Neural cell (in vitro differentiated cells): ENCODE measurements around the gene MEA1. TPM values are rescaled to one million over a fixed set of nuclear protein-coding genes. Genes with fewer than 3 reads are reported as not detected.

Experiments used
- H2AFZ ChIP-seq: fragments of 200-600, 300-800 bp; sonication (generic), shearing (Covaris generic); 2 replicates; pipeline ENCODE4 v1.6.0; 2014; ENCODE audit warnings: low read depth, mild to moderate bottlenecking, antibody characterized with exemption, low read length, moderate library complexity
- H3F3A ChIP-seq: fragments of 200-600 bp; shearing (Covaris generic); 2 replicates; pipeline ENCODE4 v1.6.1; 2016; ENCODE audit warnings: mild to moderate bottlenecking, moderate library complexity, mixed read lengths, antibody characterized with exemption, low read length; ENCODE audit not compliant: insufficient read depth, poor library complexity, severe bottlenecking
- H3K27ac ChIP-seq: fragments of 200-600, 300-800 bp; sonication (generic), shearing (Covaris generic); 2 replicates; pipeline ENCODE4 v1.5.1; 2014; ENCODE audit warnings: mild to moderate bottlenecking, low read length, moderate library complexity
- H3K27me3 ChIP-seq: fragments of 300-800, 200-600 bp; sonication (generic), shearing (Covaris generic); 2 replicates; pipeline ENCODE4 v1.6.0; 2014; ENCODE audit warnings: mild to moderate bottlenecking, low read depth, low read length, moderate library complexity; ENCODE audit not compliant: insufficient read depth
- H3K36me3 ChIP-seq: fragments of 300-800, 200-600 bp; sonication (generic), shearing (Covaris generic); 2 replicates; pipeline ENCODE4 v1.5.1; 2014; ENCODE audit warnings: mild to moderate bottlenecking, antibody characterized with exemption, low read length, moderate library complexity; ENCODE audit not compliant: insufficient read depth
- H3K4me2 ChIP-seq: fragments of 300-800, 200-600 bp; sonication (generic), shearing (Covaris generic); 2 replicates; pipeline ENCODE4 v1.6.0; 2014; ENCODE audit warnings: mild to moderate bottlenecking, low read length
- H3K4me3 ChIP-seq: fragments of 300-800, 200-600 bp; sonication (generic), shearing (Covaris generic); 2 replicates; pipeline ENCODE4 v1.5.1; 2014; ENCODE audit warnings: mild to moderate bottlenecking, low read length, moderate library complexity
- H3K79me2 ChIP-seq: fragments of 200-600 bp; shearing (Covaris generic); replicated peaks from 2 replicates; pipeline ENCODE4 v1.6.0; 2014; ENCODE audit warnings: mild to moderate bottlenecking, low read length, moderate library complexity; ENCODE audit not compliant: insufficient read depth
- H3K9ac ChIP-seq: fragments of 300-800, 200-600 bp; sonication (generic), shearing (Covaris generic); 2 replicates; pipeline ENCODE4 v1.6.1; 2016; ENCODE audit warnings: mild to moderate bottlenecking, low read length, mixed read lengths
- H3K9me2 ChIP-seq: fragments of 200-600 bp; shearing (Covaris generic); 2 replicates; pipeline ENCODE4 v1.6.1; 2016; ENCODE audit warnings: mild to moderate bottlenecking, low read length, mixed read lengths; ENCODE audit not compliant: insufficient read depth
- H3K9me3 ChIP-seq: fragments of 200-600, 300-800 bp; sonication (generic), shearing (Covaris generic); 2 replicates; pipeline ENCODE4 v1.6.1; 2016; ENCODE audit warnings: mild to moderate bottlenecking, mixed run types, low read length, moderate library complexity, mixed read lengths
- H4K20me1 ChIP-seq: fragments of 200-600 bp; shearing (Covaris generic); 2 replicates; pipeline ENCODE4 v1.6.1; 2016; ENCODE audit warnings: mild to moderate bottlenecking, mixed run types; ENCODE audit not compliant: insufficient read depth
- EP300 ChIP-seq: fragments of 450-650 bp; conservative IDR thresholded peaks from 2 replicates; pipeline ENCODE4 v1.6.1; 2014; ENCODE audit warnings: antibody characterized with exemption, mild to moderate bottlenecking, moderate library complexity; ENCODE audit not compliant: poor library complexity, severe bottlenecking
- EZH2 ChIP-seq: fragments of 200-600, 300-800 bp; shearing (Covaris generic), sonication (generic); IDR thresholded peaks from 2 replicates; pipeline ENCODE4 v1.6.1; 2014; ENCODE audit warnings: antibody characterized with exemption, low read length, borderline replicate concordance, mild to moderate bottlenecking; ENCODE audit not compliant: insufficient read depth, poor library complexity, severe bottlenecking
- MXI1 ChIP-seq: fragments of 450-650 bp; conservative IDR thresholded peaks from 2 replicates; pipeline ENCODE4 v1.6.1; 2014; ENCODE audit warnings: antibody characterized with exemption, mild to moderate bottlenecking; ENCODE audit not compliant: poor library complexity, severe bottlenecking
- POLR2AphosphoS5 ChIP-seq: IDR thresholded peaks from 2 replicates; pipeline ENCODE4 v1.6.1; 2012
- RAD21 ChIP-seq: fragments of 450-650 bp; conservative IDR thresholded peaks from 2 replicates; pipeline ENCODE4 v1.6.1; 2014; ENCODE audit warnings: antibody characterized with exemption, mild to moderate bottlenecking, moderate library complexity
- SMC3 ChIP-seq: fragments of 450-650 bp; conservative IDR thresholded peaks from 2 replicates; pipeline ENCODE4 v1.6.1; 2014; ENCODE audit warnings: antibody characterized with exemption, mild to moderate bottlenecking, moderate library complexity; ENCODE audit not compliant: poor library complexity
- TAF1 ChIP-seq: IDR thresholded peaks from 2 replicates; pipeline ENCODE4 v1.6.1; 2012; ENCODE audit warnings: low read depth
- polyA plus RNA-seq: library from polyadenylated mRNA; depleted of rRNA; stranded (reverse); fragments of >200 nt; gene quantifications from 2 replicates; pipeline ENCODE4 v1.2.3, GENCODE V29; 2014
- TF ChIP-seq, protein P1 (sequence below): fragments of 450-650 bp; IDR thresholded peaks from 2 replicates; pipeline ENCODE4 v1.5.1; 2014; ENCODE audit warnings: antibody characterized with exemption, mild to moderate bottlenecking, moderate library complexity; ENCODE audit not compliant: poor library complexity, severe bottlenecking
- TF ChIP-seq, protein P2 (sequence below): IDR thresholded peaks from 2 replicates; pipeline ENCODE4 v1.6.1; 2012; ENCODE audit warnings: borderline replicate concordance

The MEA1 gene
- polyA plus RNA-seq, 1 donor from 2014 or later: 119 TPM

DNA sequence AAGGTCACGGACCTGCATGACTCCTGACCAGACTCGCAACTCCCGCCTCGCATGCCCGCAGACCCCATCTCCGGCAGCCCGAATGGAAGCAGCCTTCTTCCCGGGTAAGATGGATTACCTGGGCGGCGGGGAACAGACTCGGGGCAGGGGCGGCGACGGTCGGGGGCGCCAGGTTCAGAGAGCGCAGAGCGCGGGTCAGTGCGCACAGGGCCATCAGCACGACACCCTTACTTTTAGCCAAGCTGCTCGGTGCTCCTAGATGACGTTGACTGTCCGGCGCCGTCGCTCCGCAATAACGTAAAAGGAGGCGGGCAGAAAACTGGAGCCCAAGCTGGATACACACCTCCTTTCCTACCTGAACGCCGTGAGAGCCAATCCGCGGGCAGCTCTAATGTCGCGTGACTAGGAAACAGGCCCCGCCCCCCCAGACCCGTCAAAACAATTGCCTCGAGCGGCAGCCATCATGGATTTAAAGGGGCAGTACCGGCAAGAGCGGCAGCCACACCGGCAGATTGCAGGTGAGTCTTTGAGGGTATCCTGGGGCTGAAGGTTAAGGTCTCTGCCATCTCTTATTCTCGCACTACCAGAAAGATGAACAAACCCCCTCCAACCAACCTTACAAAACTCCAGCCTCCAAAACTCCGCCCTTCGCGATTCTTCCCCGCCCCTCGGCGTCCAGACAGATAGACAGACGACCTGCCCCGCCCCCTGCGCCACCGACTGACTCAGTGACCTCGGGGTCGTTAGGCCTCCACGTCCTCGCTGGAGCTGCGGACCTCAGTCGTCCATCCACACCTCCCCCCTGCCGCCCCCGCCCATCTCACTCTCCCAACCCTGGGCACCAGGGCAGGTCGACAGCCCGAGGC lies 45.7 kb upstream of the MEA1 start, which contains the start of the genes KLC4 and MRPL2:
TSS of gene KLC4 (plus strand) at position 464 of the 866 bp plus-strand sequence. CDS start 1,705 bp downstream, outside the sequence.
TSS of gene MRPL2 (minus strand) at position 267 of the 866 bp plus-strand sequence. CDS start at position 214, 53 bp downstream.
- H2AFZ ChIP-seq: peak within 1 kb of the TSS; percentile 97
- H4K20me1 ChIP-seq: no peaks in the 10 kb centered on the region

DNA sequence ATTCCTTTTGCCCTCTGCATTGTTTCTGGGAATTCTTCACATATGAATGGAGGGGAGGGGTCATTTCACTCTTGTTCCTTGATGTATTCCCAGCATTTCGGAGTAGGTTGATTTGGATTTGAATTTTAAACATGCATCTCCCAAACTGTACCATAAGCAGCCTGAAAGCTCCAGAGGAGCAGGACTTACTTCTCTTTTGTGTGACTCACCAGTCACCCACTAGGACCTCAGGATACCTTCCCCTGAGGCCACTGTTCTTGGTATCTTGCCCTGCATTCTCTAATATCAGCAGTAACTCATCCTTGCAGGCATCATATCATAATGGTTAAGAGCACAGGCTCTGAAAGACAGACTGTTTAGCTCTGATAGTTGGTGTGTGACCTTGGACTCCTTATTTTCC lies 44.8 kb upstream of the MEA1 start:
- no peak overlapping the region for H3K27ac ChIP-seq
- H3K4me3 ChIP-seq: peak overlapping the region; percentile 84
- H3K4me2 ChIP-seq: peak overlapping the region; percentile 89
- TF ChIP-seq RAD21: no peak
- TF ChIP-seq, protein P1, sequence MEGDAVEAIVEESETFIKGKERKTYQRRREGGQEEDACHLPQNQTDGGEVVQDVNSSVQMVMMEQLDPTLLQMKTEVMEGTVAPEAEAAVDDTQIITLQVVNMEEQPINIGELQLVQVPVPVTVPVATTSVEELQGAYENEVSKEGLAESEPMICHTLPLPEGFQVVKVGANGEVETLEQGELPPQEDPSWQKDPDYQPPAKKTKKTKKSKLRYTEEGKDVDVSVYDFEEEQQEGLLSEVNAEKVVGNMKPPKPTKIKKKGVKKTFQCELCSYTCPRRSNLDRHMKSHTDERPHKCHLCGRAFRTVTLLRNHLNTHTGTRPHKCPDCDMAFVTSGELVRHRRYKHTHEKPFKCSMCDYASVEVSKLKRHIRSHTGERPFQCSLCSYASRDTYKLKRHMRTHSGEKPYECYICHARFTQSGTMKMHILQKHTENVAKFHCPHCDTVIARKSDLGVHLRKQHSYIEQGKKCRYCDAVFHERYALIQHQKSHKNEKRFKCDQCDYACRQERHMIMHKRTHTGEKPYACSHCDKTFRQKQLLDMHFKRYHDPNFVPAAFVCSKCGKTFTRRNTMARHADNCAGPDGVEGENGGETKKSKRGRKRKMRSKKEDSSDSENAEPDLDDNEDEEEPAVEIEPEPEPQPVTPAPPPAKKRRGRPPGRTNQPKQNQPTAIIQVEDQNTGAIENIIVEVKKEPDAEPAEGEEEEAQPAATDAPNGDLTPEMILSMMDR: no peak
- no peak for TF ChIP-seq POLR2AphosphoS5
- no peak for TF ChIP-seq MXI1
- no peak for TF ChIP-seq SMC3
- TF ChIP-seq TAF1: no peak
- TF ChIP-seq, protein P2, sequence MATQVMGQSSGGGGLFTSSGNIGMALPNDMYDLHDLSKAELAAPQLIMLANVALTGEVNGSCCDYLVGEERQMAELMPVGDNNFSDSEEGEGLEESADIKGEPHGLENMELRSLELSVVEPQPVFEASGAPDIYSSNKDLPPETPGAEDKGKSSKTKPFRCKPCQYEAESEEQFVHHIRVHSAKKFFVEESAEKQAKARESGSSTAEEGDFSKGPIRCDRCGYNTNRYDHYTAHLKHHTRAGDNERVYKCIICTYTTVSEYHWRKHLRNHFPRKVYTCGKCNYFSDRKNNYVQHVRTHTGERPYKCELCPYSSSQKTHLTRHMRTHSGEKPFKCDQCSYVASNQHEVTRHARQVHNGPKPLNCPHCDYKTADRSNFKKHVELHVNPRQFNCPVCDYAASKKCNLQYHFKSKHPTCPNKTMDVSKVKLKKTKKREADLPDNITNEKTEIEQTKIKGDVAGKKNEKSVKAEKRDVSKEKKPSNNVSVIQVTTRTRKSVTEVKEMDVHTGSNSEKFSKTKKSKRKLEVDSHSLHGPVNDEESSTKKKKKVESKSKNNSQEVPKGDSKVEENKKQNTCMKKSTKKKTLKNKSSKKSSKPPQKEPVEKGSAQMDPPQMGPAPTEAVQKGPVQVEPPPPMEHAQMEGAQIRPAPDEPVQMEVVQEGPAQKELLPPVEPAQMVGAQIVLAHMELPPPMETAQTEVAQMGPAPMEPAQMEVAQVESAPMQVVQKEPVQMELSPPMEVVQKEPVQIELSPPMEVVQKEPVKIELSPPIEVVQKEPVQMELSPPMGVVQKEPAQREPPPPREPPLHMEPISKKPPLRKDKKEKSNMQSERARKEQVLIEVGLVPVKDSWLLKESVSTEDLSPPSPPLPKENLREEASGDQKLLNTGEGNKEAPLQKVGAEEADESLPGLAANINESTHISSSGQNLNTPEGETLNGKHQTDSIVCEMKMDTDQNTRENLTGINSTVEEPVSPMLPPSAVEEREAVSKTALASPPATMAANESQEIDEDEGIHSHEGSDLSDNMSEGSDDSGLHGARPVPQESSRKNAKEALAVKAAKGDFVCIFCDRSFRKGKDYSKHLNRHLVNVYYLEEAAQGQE: no peak
- no peak for TF ChIP-seq EP300

More for the DNA sequence above, 45.7 kb upstream of the MEA1 start, which contains the start of the genes KLC4 and MRPL2:
- Histone ChIP-seq H3K4me3 (peak within 1 kb of the TSS; percentile 84), H3F3A (no peaks in the 10 kb centered on the region), H3K4me2 (peak within 1 kb of the TSS; percentile 89), H3K36me3 (no peaks in the 10 kb centered on the region), H3K9me2 (no peaks in the 10 kb centered on the region), H3K9ac (peak within 1 kb of the TSS; percentile 86), H3K27me3 (no peaks in the 10 kb centered on the region), H3K79me2 (peaks cover 11% of the 10 kb centered on the region), H3K27ac (peak within 1 kb of the TSS; percentile 78), H3K9me3 (no peaks in the 10 kb centered on the region)
- no peak for TF ChIP-seq EZH2
- TF ChIP-seq, protein P1: no peak
- peak; percentile 62 for TF ChIP-seq TAF1
- peak; percentile 93 for TF ChIP-seq MXI1
- peak; percentile 95 for TF ChIP-seq POLR2AphosphoS5
- peak; percentile 37 for TF ChIP-seq EP300
- TF ChIP-seq SMC3: peak; percentile 14
- TF ChIP-seq RAD21: peak; percentile 17
- TF ChIP-seq, protein P2: peak; percentile 66

More for the DNA sequence above, 44.8 kb upstream of the MEA1 start:
- no peaks in the 10 kb centered on the region for H4K20me1 ChIP-seq
- H3K9ac ChIP-seq: peak overlapping the region; percentile 86
- peaks cover 11% of the 10 kb centered on the region for H3K79me2 ChIP-seq
- no peaks in the 10 kb centered on the region for H3K27me3 ChIP-seq
- no peaks in the 10 kb centered on the region for H3K36me3 ChIP-seq
- no peaks in the 10 kb centered on the region for H3K9me3 ChIP-seq
- H3F3A ChIP-seq: no peaks in the 10 kb centered on the region
- H3K9me2 ChIP-seq: no peaks in the 10 kb centered on the region
- no peak overlapping the region for H2AFZ ChIP-seq
